H9 (cell line): ENCODE results near the gene PPP1R26. TPM values are rescaled to one million over a fixed set of nuclear protein-coding genes. Genes with fewer than 3 reads are reported as not detected.

Experiments used
- DNase-seq: peaks from one replicate; pipeline ENCODE4 v3.0.0-alpha.2; 2017
- H2AFZ ChIP-seq: one replicate; pipeline ENCODE4 v1.6.1; 2013; ENCODE audit warnings: mild to moderate bottlenecking, low read length, control low read depth, moderate library complexity
- H2AK5ac ChIP-seq: 2 replicates; pipeline ENCODE4 v1.6.1; 2013; ENCODE audit warnings: low read length, control low read depth, mixed read lengths; ENCODE audit not compliant: insufficient read length
- H2BK120ac ChIP-seq: one replicate; pipeline ENCODE4 v1.6.1; 2013; ENCODE audit warnings: low read depth, mild to moderate bottlenecking, low read length, control low read depth, inconsistent platforms; ENCODE audit not compliant: poor library complexity, severe bottlenecking
- H2BK12ac ChIP-seq: 2 replicates; pipeline ENCODE4 v1.6.1; 2013; ENCODE audit warnings: low read length, control low read depth, mixed read lengths, low read depth; ENCODE audit not compliant: insufficient read length
- H2BK15ac ChIP-seq: 2 replicates; pipeline ENCODE4 v1.6.1; 2013; ENCODE audit warnings: low read depth, low read length, control low read depth
- H2BK20ac ChIP-seq: one replicate; pipeline ENCODE4 v1.6.1; 2013; ENCODE audit warnings: low read depth, mild to moderate bottlenecking, low read length, control low read depth, inconsistent platforms; ENCODE audit not compliant: poor library complexity, severe bottlenecking
- H2BK5ac ChIP-seq: 2 replicates; pipeline ENCODE4 v1.6.1; 2013; ENCODE audit warnings: low read length, control low read depth, mixed read lengths; ENCODE audit not compliant: insufficient read length
- H3K14ac ChIP-seq: 2 replicates; pipeline ENCODE4 v1.6.1; 2013; ENCODE audit warnings: low read length, control low read depth; ENCODE audit not compliant: insufficient read depth
- H3K18ac ChIP-seq: 2 replicates; pipeline ENCODE4 v1.6.1; 2013; ENCODE audit warnings: low read depth, mild to moderate bottlenecking, mixed read lengths, low read length, control low read depth; ENCODE audit not compliant: insufficient read length
- H3K23ac ChIP-seq: 2 replicates; pipeline ENCODE4 v1.6.1; 2013; ENCODE audit warnings: low read length, control low read depth, mixed read lengths, low read depth; ENCODE audit not compliant: insufficient read length
- H3K23me2 ChIP-seq: 2 replicates; pipeline ENCODE4 v1.6.1; 2013; ENCODE audit warnings: low read depth, mild to moderate bottlenecking, mixed read lengths, low read length, control low read depth; ENCODE audit not compliant: insufficient read length, poor library complexity, severe bottlenecking
- H3K27ac ChIP-seq: 2 replicates; pipeline ENCODE4 v1.5.1; 2013; ENCODE audit warnings: low read length, control low read depth, mixed read lengths, low read depth; ENCODE audit not compliant: insufficient read length
- H3K27me3 ChIP-seq: 2 replicates; pipeline ENCODE4 v1.6.1; 2013; ENCODE audit warnings: low read length, control low read depth, inconsistent platforms; ENCODE audit not compliant: insufficient read depth
- H3K4ac ChIP-seq: 2 replicates; pipeline ENCODE4 v1.6.1; 2013; ENCODE audit warnings: low read depth, mild to moderate bottlenecking, control low read depth, inconsistent platforms, low read length, moderate library complexity
- H3K4me1 ChIP-seq: 2 replicates; pipeline ENCODE4 v1.6.1; 2013; ENCODE audit warnings: low read length, control low read depth, inconsistent platforms; ENCODE audit not compliant: insufficient read depth
- H3K4me2 ChIP-seq: 2 replicates; pipeline ENCODE4 v1.6.1; 2013; ENCODE audit warnings: low read length, control low read depth, mixed read lengths; ENCODE audit not compliant: insufficient read length, insufficient read depth
- H3K56ac ChIP-seq: 2 replicates; pipeline ENCODE4 v1.6.1; 2013; ENCODE audit warnings: low read depth, mild to moderate bottlenecking, mixed read lengths, low read length, control low read depth; ENCODE audit not compliant: insufficient read length
- H3K79me1 ChIP-seq: 2 replicates; pipeline ENCODE4 v1.6.1; 2013; ENCODE audit warnings: low read depth, mild to moderate bottlenecking, moderate library complexity, low read length, control low read depth, inconsistent platforms; ENCODE audit not compliant: insufficient read depth, poor library complexity, severe bottlenecking
- H3K79me2 ChIP-seq: 2 replicates; pipeline ENCODE4 v1.6.1; 2013; ENCODE audit warnings: low read length, control low read depth, inconsistent platforms; ENCODE audit not compliant: insufficient read depth
- H3K9ac ChIP-seq: 2 replicates; pipeline ENCODE4 v1.6.1; 2013; ENCODE audit warnings: low read length, control low read depth, mixed read lengths; ENCODE audit not compliant: insufficient read length; ENCODE audit errors: extremely low read depth
- H3K9me3 ChIP-seq: one replicate; pipeline ENCODE4 v1.6.1; 2013; ENCODE audit warnings: low read depth, low read length, inconsistent platforms; ENCODE audit not compliant: control insufficient read depth
- H3T11ph ChIP-seq: one replicate; pipeline ENCODE4 v1.6.1; 2013; ENCODE audit warnings: mild to moderate bottlenecking, low read length, control low read depth, inconsistent platforms
- H4K20me1 ChIP-seq: one replicate; pipeline ENCODE4 v1.6.1; 2013; ENCODE audit not compliant: control insufficient read depth, insufficient read length, insufficient read depth
- H4K5ac ChIP-seq: 2 replicates; pipeline ENCODE4 v1.6.1; 2013; ENCODE audit warnings: low read depth, mild to moderate bottlenecking, mixed read lengths, low read length, control low read depth; ENCODE audit not compliant: insufficient read length
- H4K8ac ChIP-seq: replicated peaks from 2 replicates; pipeline ENCODE4 v1.6.1; 2013; ENCODE audit warnings: low read length, control low read depth, mixed read lengths, low read depth; ENCODE audit not compliant: insufficient read length
- H4K91ac ChIP-seq: 2 replicates; pipeline ENCODE4 v1.6.1; 2013; ENCODE audit warnings: low read depth, mild to moderate bottlenecking, moderate library complexity, mixed read lengths, low read length, control low read depth; ENCODE audit not compliant: insufficient read length
- H3K27ac Mint-ChIP-seq, 3 experiments: 2 replicates in 2 of 3; 3 replicates in 1 of 3; pipeline ENCODE4 v1.8.0; 2020 to 2021; ENCODE audit warnings: mixed read lengths in 3 of 3, mild to moderate bottlenecking in 1 of 3, moderate library complexity in 1 of 3
- H3K27me3 Mint-ChIP-seq: 2 replicates; pipeline ENCODE4 v1.8.0; 2021; ENCODE audit warnings: low read depth, mild to moderate bottlenecking, moderate library complexity, mixed read lengths
- H3K36me3 Mint-ChIP-seq, 3 experiments: 2 replicates in 2 of 3; 3 replicates in 1 of 3; pipeline ENCODE4 v1.8.0; 2020 to 2021; ENCODE audit warnings: low read depth in 3 of 3, mixed read lengths in 3 of 3; ENCODE audit not compliant: insufficient read depth in 1 of 3
- H3K4me1 Mint-ChIP-seq, 2 experiments: 2 replicates each; pipeline ENCODE4 v1.8.0; 2020; ENCODE audit warnings: mixed read lengths in 2 of 2
- H3K4me3 Mint-ChIP-seq, 2 experiments: 2 replicates in 1 of 2; 3 replicates in 1 of 2; pipeline ENCODE4 v1.8.0; 2020 to 2021; ENCODE audit warnings: mild to moderate bottlenecking in 2 of 2, mixed read lengths in 2 of 2, moderate library complexity in 1 of 2
- H3K9me3 Mint-ChIP-seq, 2 experiments: 2 replicates in 1 of 2; 3 replicates in 1 of 2; pipeline ENCODE4 v1.8.0; 2020; ENCODE audit warnings: mild to moderate bottlenecking in 2 of 2, mixed read lengths in 2 of 2, moderate library complexity in 1 of 2
- CTCF ChIP-seq: fragments of 200-600 bp; sonication (generic); conservative IDR thresholded peaks from 3 replicates; pipeline ENCODE4 v1.8.0; 2021; ENCODE audit warnings: antibody characterized with exemption, mild to moderate bottlenecking
- WGBS: extraction: QIAGEN DNeasy Blood & Tissue Kit; methylation state at CpG from one replicate; pipeline ENCODE4 v1.1.7; 2013; ENCODE audit warnings: missing lambda C conversion rate, low lambda C conversion rate, mixed read lengths; ENCODE audit not compliant: insufficient read length; ENCODE audit errors: extremely low coverage; 5-methylcytosine and 5-hydroxymethylcytosine counted together
- total RNA-seq: library from RNA; stranded (reverse); gene quantifications from 2 replicates; pipeline ENCODE4 v1.2.1, GENCODE V29; 2021

Gene PPP1R26
- total RNA-seq, 1 experiment from 2014 or later = 38.0 TPM

GRCh38 chr9:135478829-135479468, 633 bp upstream of the PPP1R26 start:
- Mint-ChIP-seq H3K36me3 (peaks cover 2 to 19% (median 15%) of the 10 kb centered on the region in 3 experiments; a peak in 6 of 7 replicates), H3K9me3 (no peaks in the 10 kb centered on the region; a peak in 1 of 5 replicates), H3K4me1 (peaks cover 8 to 17% of the 10 kb centered on the region in 2 experiments), H3K27ac (peak overlapping the region in 1 of 3 experiments; percentile 44; a peak in 1 of 7 replicates), H3K27me3 (no peaks in the 10 kb centered on the region; the same call in none of the 2 replicates), H3K4me3 (peak overlapping the region; percentile 73 to 87)
- Histone ChIP-seq H2BK12ac (no peak overlapping the region), H3K18ac (no peak overlapping the region), H3K4ac (no peak overlapping the region), H3K9me3 (no peaks in the 10 kb centered on the region), H2BK15ac (no peak overlapping the region), H2AK5ac (no peak overlapping the region), H2BK120ac (no peak overlapping the region), H3K14ac (no peak overlapping the region), H3K9ac (no peak overlapping the region), H3K56ac (no peak overlapping the region), H3K79me2 (no peaks in the 10 kb centered on the region; the same call in 1 of the 2 replicates), H3K79me1 (peaks cover 3% of the 10 kb centered on the region), H3T11ph (no peak overlapping the region), H3K23me2 (peaks cover 6% of the 10 kb centered on the region), H2BK20ac (no peak overlapping the region), H4K20me1 (no peaks in the 10 kb centered on the region), H4K5ac (no peak overlapping the region), H4K91ac (no peak overlapping the region), H2BK5ac (no peak overlapping the region), H3K27ac (no peak overlapping the region), H2AFZ (no peak overlapping the region), H3K27me3 (no peaks in the 10 kb centered on the region), H3K23ac (no peak overlapping the region), H3K4me2 (peak overlapping the region; percentile 42), H4K8ac (no peak overlapping the region), H3K4me1 (no peaks in the 10 kb centered on the region; the same call in 1 of the 2 replicates)
- TF ChIP-seq CTCF = no peak; the same call in 1 of the 3 replicates
- peak; percentile 54 for DNase-seq
- no CpG with 5 or more reads among the region's 64 CpGs for WGBS
